Neural progenitor cell (in vitro differentiated cells): ENCODE results near the gene ANKS4B.

ENCODE experiments used
- CTCF ChIP-seq: fragments of 200-600 bp; sonication (generic); IDR thresholded peaks from 2 replicates; pipeline ENCODE4 v1.5.1; 2017; ENCODE audit warnings: antibody characterized with exemption, mild to moderate bottlenecking
- EZH2 ChIP-seq: fragments of 200-600 bp; sonication (generic); IDR thresholded peaks from 2 replicates; pipeline ENCODE4 v1.6.1; 2017; ENCODE audit warnings: antibody characterized with exemption, mild to moderate bottlenecking, moderate library complexity
- EZH2phosphoT487 ChIP-seq: fragments of 200-600 bp; sonication (generic); IDR thresholded peaks from 2 replicates; pipeline ENCODE4 v1.6.1; 2017; ENCODE audit warnings: antibody characterized with exemption

- TF ChIP-seq CTCF (peak; percentile 36), EZH2 (no peak), EZH2phosphoT487 (no peak)
These were observed 67.8 kb downstream of the ANKS4B start for GRCh38 chr16:21301168-21301894.
